B cell (primary cell): ENCODE results near the gene TMCO6. TPM values are rescaled to one million over a fixed set of nuclear protein-coding genes. Genes with fewer than 3 reads are reported as not detected.
"Not testable (repeated sequence)": the region's sequence is repeated elsewhere in the genome, so short reads cannot be mapped to it uniquely, and the experiment has no call there.

ENCODE experiments used
- ATAC-seq: fragments of 200-7000 bp; cut with Tn5 transposase; one replicate; pipeline ENCODE4 v1.10.0; 2021; ENCODE audit warnings: low read depth, mild to moderate bottlenecking, moderate number of reproducible peaks, moderate library complexity
- CTCF ChIA-PET: fragments of 350-600 bp; sonication (Branson Sonifier 250); formaldehyde crosslinking; loops from one replicate; lab custom pipeline; 2021; ENCODE audit warnings: antibody characterized with exemption, inconsistent platforms; lab: Charles Lee
- POLR2A ChIA-PET: fragments of 350-600 bp; sonication (Branson Sonifier 250); formaldehyde crosslinking; loops from one replicate; lab custom pipeline; 2021; ENCODE audit warnings: antibody characterized with exemption; lab: Charles Lee
- DNase-seq: peaks from one replicate; pipeline ENCODE4 v3.0.0; 2013
- H2AFZ ChIP-seq: 2 replicates; pipeline ENCODE4 v1.6.1; 2012; ENCODE audit warnings: mild to moderate bottlenecking, low read depth, low read length; ENCODE audit not compliant: insufficient read depth, poor library complexity, severe bottlenecking
- H3K27ac ChIP-seq, 2 donors: 1 replicate in 1 of 2; 2 replicates in 1 of 2; pipeline ENCODE4 v1.5.1; 2012 to 2013; ENCODE audit warnings: low read length in 2 of 2, mild to moderate bottlenecking in 2 of 2, moderate library complexity in 1 of 2
- H3K27me3 ChIP-seq, 4 experiments: fragments of 200-600 bp in 1 of 4; sonication (generic) in 1 of 4; replicated peaks in 1 of 4; 1 replicate in 2 of 4; 2 replicates in 2 of 4; pipeline versions ENCODE4 v1.6.1 to v1.7.0; 2013 to 2016; ENCODE audit warnings: low read length in 3 of 4, mild to moderate bottlenecking in 2 of 4, mixed read lengths in 1 of 4, moderate library complexity in 1 of 4; ENCODE audit not compliant: insufficient read depth in 4 of 4, control insufficient read depth in 3 of 4; ENCODE audit errors: control extremely low read depth in 1 of 4
- H3K36me3 ChIP-seq, 2 experiments: replicated peaks in 1 of 2; 1 replicate in 1 of 2; 2 replicates in 1 of 2; pipeline versions ENCODE4 v1.6.1 to v1.7.1; 2013; ENCODE audit warnings: low read length in 1 of 2; ENCODE audit not compliant: insufficient read depth in 2 of 2, control insufficient read depth in 1 of 2; ENCODE audit errors: control extremely low read depth in 1 of 2, extremely low read depth in 1 of 2
- H3K4me1 ChIP-seq, 2 donors: fragments of 200-600 bp in 1 of 2; sonication (generic) in 1 of 2; 1 replicate in 1 of 2; 2 replicates in 1 of 2; pipeline versions ENCODE4 v1.5.1 to v1.6.1; 2013 to 2017; ENCODE audit warnings: low read length in 2 of 2; ENCODE audit not compliant: control insufficient read depth in 2 of 2, insufficient read depth in 2 of 2
- H3K4me2 ChIP-seq: replicated peaks from 2 replicates; pipeline ENCODE3; 2012; ENCODE audit warnings: mild to moderate bottlenecking, low read depth, low read length; ENCODE audit not compliant: poor library complexity, severe bottlenecking
- H3K4me3 ChIP-seq, 5 experiments: fragments of 200-600 bp in 1 of 5; sonication (generic) in 1 of 5; 1 replicate in 3 of 5; 2 replicates in 2 of 5; pipeline versions ENCODE4 v1.5.1 to v1.7.0; 2011 to 2016; ENCODE audit warnings: low read length in 4 of 5, mild to moderate bottlenecking in 4 of 5, low read depth in 2 of 5, control low read depth in 1 of 5, moderate library complexity in 1 of 5; ENCODE audit not compliant: insufficient read depth in 1 of 5; ENCODE audit errors: control extremely low read depth in 1 of 5, extremely low read depth in 1 of 5
- H3K79me2 ChIP-seq: fragments of 200-600 bp; sonication (generic); one replicate; pipeline ENCODE4 v1.6.0; 2016; ENCODE audit warnings: low read length; ENCODE audit not compliant: control insufficient read depth, insufficient read depth
- H3K9ac ChIP-seq: fragments of 200-600 bp; sonication (generic); 2 replicates; pipeline ENCODE4 v1.6.1; 2017; ENCODE audit warnings: mild to moderate bottlenecking, low read length, moderate library complexity
- H3K9me3 ChIP-seq, 3 donors: one replicate each; pipeline versions ENCODE4 v1.6.1 to v1.7.1; 2013; ENCODE audit warnings: low read length in 2 of 3; ENCODE audit not compliant: control insufficient read depth in 2 of 3, insufficient read depth in 1 of 3; ENCODE audit errors: control extremely low read depth in 1 of 3
- H4K20me1 ChIP-seq: 2 replicates; pipeline ENCODE4 v1.6.0; 2012; ENCODE audit warnings: mild to moderate bottlenecking, low read length; ENCODE audit not compliant: insufficient read depth, control insufficient read depth, poor library complexity, severe bottlenecking
- H3K27ac Mint-ChIP-seq: one replicate; pipeline ENCODE4 v1.8.0; 2021; ENCODE audit warnings: mixed read lengths
- H3K27me3 Mint-ChIP-seq: one replicate; pipeline ENCODE4 v1.8.0; 2021; ENCODE audit warnings: mixed read lengths
- H3K4me1 Mint-ChIP-seq: one replicate; pipeline ENCODE4 v1.8.0; 2021; ENCODE audit warnings: mixed read lengths
- H3K4me3 Mint-ChIP-seq: one replicate; pipeline ENCODE4 v1.8.0; 2021; ENCODE audit warnings: mixed read lengths
- H3K9me3 Mint-ChIP-seq: one replicate; pipeline ENCODE4 v1.8.0; 2022; ENCODE audit warnings: mixed read lengths; ENCODE audit not compliant: insufficient read depth
- CTCF ChIP-seq: fragments of 200-600 bp; IDR thresholded peaks from one replicate; pipeline ENCODE4 v1.8.0; 2022; ENCODE audit warnings: antibody characterized with exemption, mild to moderate bottlenecking
- EZH2 ChIP-seq: IDR thresholded peaks from 2 replicates; pipeline ENCODE4 v1.6.1; 2012; ENCODE audit warnings: borderline replicate concordance, low read depth, mild to moderate bottlenecking, moderate library complexity, low read length; ENCODE audit not compliant: insufficient read depth, poor library complexity, severe bottlenecking
- WGBS: methylation state at CpG from one replicate; pipeline ENCODE4 v1.1.5; 2013; ENCODE audit warnings: missing lambda C conversion rate; ENCODE audit not compliant: insufficient coverage; 5-methylcytosine and 5-hydroxymethylcytosine counted together
- intact Hi-C: fragments of 100-400 bp; cut with micrococcal nuclease; formaldehyde crosslinking; loops from one replicate; pipeline ENCODE4 v1.10.0; 2022
- polyA plus RNA-seq: library from polyadenylated mRNA; depleted of rRNA; stranded (reverse); fragments of >200 nt; gene quantifications from 2 replicates; pipeline ENCODE4 v1.2.3, GENCODE V29; 2012
- total RNA-seq, 2 donors: library from RNA; stranded (reverse); fragments of 120-200 nt in 1 of 2; gene quantifications; 1 replicate in 1 of 2; 2 replicates in 1 of 2; pipeline versions ENCODE4 v1.2.3 to v1.2.4, GENCODE V29; 2013 to 2022

Gene TMCO6
- total and polyA plus RNA-seq, 2 donors (not counting 1 experiment from before 2014, with no cell fraction given): 33.3 to 70.4 TPM

- POLR2A ChIA-PET: interaction anchor here (0.6 kb wide), 1 partner anchor 12 kb away, joined by 9 read pairs; no protein-coding TSS in a partner anchor
- H3K27me3 Mint-ChIP-seq: peaks cover 31% of the 10 kb centered on the region
These were observed 16.9 kb upstream of the TMCO6 start for GRCh38 chr5:140622301-140622700.

GRCh38 chr5:140623061-140623460 lies 16.2 kb upstream of the TMCO6 start:
- H3K9ac ChIP-seq, H3K27ac Mint-ChIP-seq, H2AFZ ChIP-seq, CTCF ChIA-PET, H3K27ac ChIP-seq, H3K4me1 ChIP-seq, DNase-seq, H3K9me3 ChIP-seq, H3K4me1 Mint-ChIP-seq, H3K27me3 ChIP-seq, H3K4me3 Mint-ChIP-seq, H4K20me1 ChIP-seq, intact Hi-C loops, H3K4me2 ChIP-seq, H3K79me2 ChIP-seq, H3K9me3 Mint-ChIP-seq, H3K36me3 ChIP-seq, POLR2A ChIA-PET, H3K4me3 ChIP-seq, ATAC-seq: not testable (repeated sequence)
- H3K27me3 Mint-ChIP-seq: peaks cover 27% of the 10 kb centered on the region

More at GRCh38 chr5:140622301-140622700, 16.9 kb upstream of the TMCO6 start:
- Histone ChIP-seq H3K4me3 (no peak overlapping the region), H3K27ac (no peak overlapping the region), H3K4me1 (no peaks in the 10 kb centered on the region), H3K36me3 (no peaks in the 10 kb centered on the region), H3K9me3 (peaks cover 0 to 3% (median 0%) of the 10 kb centered on the region in 3 donors), H3K79me2 (no peaks in the 10 kb centered on the region), H3K4me2 (no peak overlapping the region), H3K9ac (no peak overlapping the region), H4K20me1 (no peaks in the 10 kb centered on the region), H2AFZ (no peak overlapping the region), H3K27me3 (peaks cover 0 to 4% (median 0%) of the 10 kb centered on the region in 4 experiments)
- Mint-ChIP-seq H3K9me3 (peaks cover 3% of the 10 kb centered on the region), H3K4me1 (no peaks in the 10 kb centered on the region), H3K4me3 (no peak overlapping the region), H3K27ac (no peak overlapping the region)
- TF ChIP-seq EZH2 (no peak), CTCF (no peak)
- intact Hi-C loops: no loop called here
- ATAC-seq (no peak), DNase-seq (no peak)
- 97% methylated on average over 3 of the region's 3 CpGs for WGBS
- CTCF ChIA-PET: no interaction called here

GRCh38 chr5:140624886-140625285 lies 14.4 kb upstream of the TMCO6 start:
- intact Hi-C loops, H3K27ac Mint-ChIP-seq, H3K27me3 ChIP-seq, H3K9me3 Mint-ChIP-seq, ATAC-seq, H3K4me3 Mint-ChIP-seq, H4K20me1 ChIP-seq, CTCF ChIA-PET, H3K4me1 ChIP-seq, H3K4me2 ChIP-seq, DNase-seq, H3K4me1 Mint-ChIP-seq, H3K36me3 ChIP-seq, H3K27ac ChIP-seq, H3K4me3 ChIP-seq, H2AFZ ChIP-seq, H3K9ac ChIP-seq, POLR2A ChIA-PET, H3K79me2 ChIP-seq: not testable (repeated sequence)
- peaks cover 0 to 16% (median 8%) of the 10 kb centered on the region in 3 donors for H3K9me3 ChIP-seq
- 88% methylated on average over 3 of the region's 10 CpGs for WGBS
- peaks cover 18% of the 10 kb centered on the region for H3K27me3 Mint-ChIP-seq
